Ascending aorta (tissue), 2 donors: ENCODE data around the gene CUEDC2. TPM values are rescaled to one million over a fixed set of nuclear protein-coding genes. Genes with fewer than 3 reads are reported as not detected.

ENCODE experiments used
- DNase-seq, 2 donors: peaks; one replicate each; pipeline ENCODE4 v3.0.0-alpha.2; 2019; ENCODE audit warnings: low spot score in 2 of 2
- H3K27ac ChIP-seq, 2 donors: fragments of 200-600 bp; sonication (generic); one replicate each; pipeline ENCODE4 v1.5.1; 2016 to 2017; ENCODE audit warnings: mild to moderate bottlenecking in 1 of 2
- H3K27me3 ChIP-seq: fragments of 200-600 bp; sonication (generic); one replicate; pipeline ENCODE4 v1.5.1; 2017
- H3K36me3 ChIP-seq, 2 donors: fragments of 200-600 bp; sonication (generic); one replicate each; pipeline ENCODE4 v1.5.1; 2016
- H3K4me1 ChIP-seq, 2 donors: fragments of 200-600 bp; sonication (generic); one replicate each; pipeline ENCODE4 v1.5.1; 2016 to 2017; ENCODE audit warnings: mild to moderate bottlenecking in 1 of 2
- H3K4me3 ChIP-seq, 2 donors: fragments of 200-600 bp; sonication (generic); one replicate each; pipeline ENCODE4 v1.5.1; 2016 to 2017; ENCODE audit warnings: mild to moderate bottlenecking in 1 of 2
- H3K9me3 ChIP-seq, 2 donors: fragments of 200-600 bp; sonication (generic); one replicate each; pipeline ENCODE4 v1.5.1; 2016
- CTCF ChIP-seq, 3 experiments: fragments of 200-600 bp in 2 of 3; fragments of 450-650 bp in 1 of 3; sonication (generic) in 2 of 3; IDR thresholded peaks; one replicate each; pipeline ENCODE4 v1.5.1; 2016 to 2019; ENCODE audit warnings: antibody characterized with exemption in 3 of 3, mild to moderate bottlenecking in 1 of 3, moderate library complexity in 1 of 3
- intact Hi-C: fragments of 100-400 bp; cut with DNase I; formaldehyde crosslinking; loops from one replicate; pipeline ENCODE4 v1.15.1; 2023
- total RNA-seq: library from RNA; depleted of rRNA; stranded (reverse); fragments of >200 nt; gene quantifications from one replicate; pipeline ENCODE4 v1.1.0, GENCODE V29; 2016

CUEDC2 gene
- total RNA-seq, 1 donor from 2014 or later: 45.1 TPM

GRCh38 chr10:102382871-102383270 lies 49.5 kb downstream of the CUEDC2 start:
- Histone ChIP-seq H3K4me3 (no peak overlapping the region), H3K27me3 (no peaks in the 10 kb centered on the region), H3K4me1 (no peaks in the 10 kb centered on the region), H3K36me3 (peaks cover 44 to 50% of the 10 kb centered on the region in 2 donors), H3K9me3 (no peaks in the 10 kb centered on the region), H3K27ac (no peak overlapping the region)
- DNase-seq: no peak
- no peak for TF ChIP-seq CTCF (IDR thresholded peaks at IDR 0.05)
- intact Hi-C loops: no loop called here

GRCh38 chr10:102381983-102382382 lies 50.4 kb downstream of the CUEDC2 start:
- Histone ChIP-seq H3K4me3 (no peak overlapping the region), H3K36me3 (peaks cover 52 to 59% of the 10 kb centered on the region in 2 donors), H3K9me3 (no peaks in the 10 kb centered on the region), H3K27me3 (no peaks in the 10 kb centered on the region), H3K4me1 (no peaks in the 10 kb centered on the region), H3K27ac (no peak overlapping the region)
- intact Hi-C loops: no loop called here
- DNase-seq: no peak
- no peak for TF ChIP-seq CTCF (IDR thresholded peaks at IDR 0.05)

- TF ChIP-seq CTCF (IDR thresholded peaks at IDR 0.05): no peak
Observed at GRCh38 chr10:102379383-102379782, 53.0 kb downstream of the CUEDC2 start.

GRCh38 chr10:102376901-102377300 lies 55.5 kb downstream of the CUEDC2 start:
- intact Hi-C loops: no loop called here

More at GRCh38 chr10:102379383-102379782, 53.0 kb downstream of the CUEDC2 start:
- Histone ChIP-seq H3K27ac (no peak overlapping the region), H3K4me3 (no peak overlapping the region), H3K4me1 (no peaks in the 10 kb centered on the region), H3K27me3 (no peaks in the 10 kb centered on the region), H3K36me3 (peaks cover 76 to 82% of the 10 kb centered on the region in 2 donors), H3K9me3 (no peaks in the 10 kb centered on the region)
- DNase-seq: no peak
- intact Hi-C loops: no loop called here

GRCh38 chr10:102375867-102376266 lies 56.5 kb downstream of the CUEDC2 start:
- H3K36me3 ChIP-seq: peaks cover 91% of the 10 kb centered on the region in 2 donors
- intact Hi-C loops: no loop called here

More at GRCh38 chr10:102376901-102377300, 55.5 kb downstream of the CUEDC2 start:
- no peak overlapping the region for H3K27ac ChIP-seq
- no peak for TF ChIP-seq CTCF (IDR thresholded peaks at IDR 0.05)
- H3K4me1 ChIP-seq: no peaks in the 10 kb centered on the region
- no peaks in the 10 kb centered on the region for H3K9me3 ChIP-seq
- H3K4me3 ChIP-seq: no peak overlapping the region
- no peaks in the 10 kb centered on the region for H3K27me3 ChIP-seq
- H3K36me3 ChIP-seq: peaks cover 90 to 91% of the 10 kb centered on the region in 2 donors
- no peak for DNase-seq

More at GRCh38 chr10:102375867-102376266, 56.5 kb downstream of the CUEDC2 start:
- no peak overlapping the region for H3K27ac ChIP-seq
- H3K4me3 ChIP-seq: no peak overlapping the region
- no peaks in the 10 kb centered on the region for H3K4me1 ChIP-seq
- H3K27me3 ChIP-seq: no peaks in the 10 kb centered on the region
- DNase-seq: no peak
- TF ChIP-seq CTCF (IDR thresholded peaks at IDR 0.05): no peak
- no peaks in the 10 kb centered on the region for H3K9me3 ChIP-seq
